Brain pericyte (primary cell): ENCODE measurements around the gene NKD2.
"Not testable (repeated sequence)": the region's sequence is repeated elsewhere in the genome, so short reads cannot be mapped to it uniquely, and the experiment has no call there.

Source experiments
- DNase-seq: peaks from one replicate; pipeline ENCODE4 v3.0.0-alpha.2; 2012; ENCODE audit warnings: low read depth, low spot score

The NKD2 gene

DNA sequence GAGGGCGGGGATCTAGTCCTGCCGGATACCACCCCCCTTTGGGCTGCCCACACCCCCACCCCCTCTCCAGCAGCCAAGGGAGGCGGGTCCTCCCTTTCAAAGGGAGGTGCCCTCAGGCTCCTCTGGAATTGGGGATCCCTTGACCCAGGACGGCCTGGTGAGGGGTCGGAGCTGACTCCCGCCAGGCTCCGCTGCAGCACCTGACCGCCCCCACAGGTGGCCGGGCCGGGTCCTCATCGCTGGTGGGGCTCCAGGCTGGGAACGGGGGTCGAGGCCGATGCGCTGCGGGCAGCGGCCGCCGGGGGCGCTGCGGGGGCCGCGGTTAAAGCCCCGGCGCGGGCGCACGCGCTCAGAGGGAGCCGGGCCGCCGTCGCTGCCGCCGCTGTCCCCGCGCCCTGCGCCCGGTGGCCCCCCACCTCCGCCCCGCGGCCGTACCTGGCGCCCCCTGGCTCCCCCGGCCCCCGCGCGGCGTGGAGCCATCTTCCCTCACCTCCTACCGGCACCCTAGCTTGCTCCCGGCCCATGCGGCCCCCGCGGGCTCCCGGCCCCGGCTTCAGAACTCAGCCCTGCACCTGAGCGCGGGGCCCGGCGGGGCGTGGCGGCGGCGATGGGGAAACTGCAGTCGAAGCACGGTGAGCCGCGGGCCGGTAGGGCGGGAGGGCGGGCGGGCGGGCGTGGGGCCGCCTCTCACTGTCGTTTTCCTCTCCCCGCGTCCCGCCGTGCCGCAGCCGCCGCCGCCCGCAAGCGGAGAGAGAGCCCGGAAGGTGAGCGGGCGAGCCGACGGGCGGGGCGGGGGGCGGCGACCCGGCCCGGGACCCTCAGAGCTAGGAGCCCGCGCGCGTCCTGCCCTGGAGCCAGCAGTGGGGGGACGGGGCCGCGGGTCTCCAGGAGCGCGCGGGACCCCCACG is at the start of gene NKD2:
Gene NKD2, plus strand, starts transcription at position 352 of the 908 bp plus-strand sequence. Its CDS starts 256 bp downstream, at position 608.
- no peak for DNase-seq

GRCh38 chr5:959581-960531 is 48.7 kb upstream of the NKD2 start:
- DNase-seq, result no peak

DNA sequence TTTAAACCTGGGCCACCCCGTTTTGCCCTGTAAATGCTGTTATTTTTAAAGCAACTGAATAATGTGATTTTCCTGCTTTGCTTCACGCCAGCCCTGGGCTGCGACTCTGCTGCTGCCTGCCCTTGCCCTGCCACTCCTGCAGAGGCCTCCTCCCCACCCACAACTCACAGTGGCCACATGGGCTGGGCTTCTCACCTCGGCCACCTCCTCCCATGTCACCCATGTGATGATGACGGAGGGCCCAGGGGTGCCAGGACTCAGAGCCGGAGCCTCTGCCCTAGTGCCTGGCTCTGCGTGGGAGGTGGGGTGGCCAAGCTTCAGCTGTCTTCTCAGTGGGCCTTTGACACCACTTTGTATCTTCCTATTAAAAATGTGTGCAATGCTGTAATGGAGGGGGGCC is 48.1 kb upstream of the NKD2 start:
- no peak for DNase-seq

DNA sequence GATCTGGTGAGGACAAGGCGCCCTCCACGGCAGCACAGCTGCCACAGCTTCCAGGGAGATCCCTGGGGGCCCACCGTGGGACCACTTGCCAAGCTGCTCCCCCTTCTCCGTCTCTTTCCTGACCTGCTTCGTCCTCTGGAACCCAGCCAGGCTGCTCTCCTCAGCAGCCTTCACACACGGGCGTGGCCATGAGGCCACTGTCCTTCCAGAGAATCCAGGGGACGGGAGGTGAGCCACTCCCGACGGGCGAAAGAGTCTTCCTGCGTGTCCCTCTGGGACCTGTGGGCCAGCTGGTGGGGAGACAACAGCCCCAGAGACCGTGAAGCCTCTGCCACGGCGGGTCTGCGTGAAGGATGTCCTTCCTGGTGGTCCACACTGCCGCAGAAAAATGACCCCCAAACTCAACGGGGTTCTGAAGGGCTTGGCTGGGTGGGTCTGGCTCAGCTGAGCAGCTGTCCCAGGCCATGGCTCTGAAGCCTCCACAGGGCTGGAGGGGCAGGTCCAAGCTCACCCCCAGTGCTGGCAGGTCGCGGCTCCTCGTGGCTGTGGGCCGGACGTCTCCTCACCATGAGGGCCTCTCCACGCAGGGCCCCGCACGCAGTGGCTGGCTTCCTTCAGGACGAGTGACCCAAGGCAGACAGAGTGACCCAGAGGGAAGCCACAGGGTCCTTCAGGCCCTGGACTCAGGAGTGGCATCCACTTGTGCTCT is 47.4 kb upstream of the NKD2 start:
- no peak for DNase-seq

DNA sequence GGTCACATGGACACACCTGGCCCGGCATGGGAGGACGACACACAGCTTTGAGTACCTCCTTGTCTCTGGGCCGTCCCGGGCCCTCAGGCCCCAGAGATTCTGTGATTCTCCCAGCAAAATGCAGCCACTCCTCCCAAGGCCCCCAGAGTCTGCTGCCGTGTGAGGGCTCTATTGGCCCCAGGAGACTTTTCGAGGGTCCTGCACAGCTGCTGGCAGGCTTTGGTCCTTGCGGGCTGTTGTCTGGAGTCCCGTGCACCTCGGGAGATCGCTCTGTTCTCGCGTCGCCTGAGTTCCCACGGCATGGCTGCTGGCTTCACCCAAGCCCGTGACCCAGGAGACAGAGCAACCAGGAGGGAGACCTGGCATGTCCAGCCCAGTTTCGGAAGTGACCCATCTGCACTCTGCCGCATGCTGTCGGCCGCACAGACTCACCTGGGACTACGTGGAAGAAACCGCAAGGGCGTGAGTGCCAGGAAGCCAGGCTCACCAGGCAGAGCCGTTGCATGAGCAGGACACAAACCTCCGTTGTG is 46.8 kb upstream of the NKD2 start:
- no peak for DNase-seq

DNA sequence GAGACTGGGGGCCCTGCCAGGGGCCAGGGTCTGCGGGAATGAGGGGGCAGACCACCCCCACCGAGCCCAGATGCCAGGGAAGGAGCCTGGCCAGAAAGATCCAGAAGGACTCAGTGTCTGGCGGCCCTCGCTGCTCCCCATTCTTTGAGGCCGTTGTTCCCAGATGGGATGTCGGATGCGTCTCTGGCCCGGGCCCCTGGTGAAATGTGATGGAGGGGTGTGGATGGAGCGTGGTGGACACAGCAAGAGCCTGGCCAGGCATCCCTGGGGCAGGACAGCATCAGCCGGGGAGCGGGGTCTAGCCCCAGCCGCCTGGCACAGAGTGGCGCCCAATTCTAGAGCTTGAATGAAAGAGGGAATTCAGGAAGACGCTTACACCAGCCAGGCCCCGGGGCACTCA is 46.2 kb upstream of the NKD2 start:
- DNase-seq, result no peak

DNA sequence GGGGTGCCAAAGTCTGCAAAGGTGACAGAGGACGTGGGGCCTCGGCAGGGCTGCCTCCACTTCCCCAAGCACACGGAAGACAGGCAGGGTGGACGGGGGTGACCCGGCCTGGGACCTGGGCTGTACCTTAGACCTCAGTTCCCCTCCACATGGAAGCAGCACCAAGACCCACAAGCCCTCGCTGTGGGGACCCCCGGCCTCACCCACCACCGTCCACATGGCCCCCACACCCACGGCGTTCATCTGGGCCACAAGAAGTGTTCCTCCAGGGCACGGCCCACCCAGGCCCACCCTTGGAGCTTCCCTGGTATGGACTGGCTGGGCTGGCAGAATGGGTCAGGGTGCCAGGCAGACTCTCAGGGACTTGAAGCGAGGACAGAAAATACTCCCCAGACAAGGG is 45.8 kb upstream of the NKD2 start:
- no peak for DNase-seq

DNA sequence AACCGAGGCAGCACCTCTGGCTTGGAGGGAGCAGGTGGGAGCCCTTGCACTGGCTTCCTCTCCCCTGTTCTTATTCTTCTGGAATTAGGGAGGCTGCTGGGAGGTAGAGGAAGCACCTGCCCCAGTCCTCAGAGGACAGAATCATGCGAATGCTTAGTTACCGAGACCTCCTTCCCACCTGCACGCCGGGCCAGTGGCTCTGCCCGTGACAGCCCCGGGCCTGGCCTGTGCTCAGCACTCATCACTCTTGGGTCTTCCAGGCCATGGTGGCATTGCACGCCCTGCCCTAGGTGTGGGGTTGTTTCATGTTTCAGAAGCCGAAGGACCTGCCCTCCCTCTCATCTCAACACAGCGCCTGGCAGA is 45.3 kb upstream of the NKD2 start:
- DNase-seq, result no peak

GRCh38 chr5:963673-964531 is 44.7 kb upstream of the NKD2 start:
- DNase-seq, result no peak

DNA sequence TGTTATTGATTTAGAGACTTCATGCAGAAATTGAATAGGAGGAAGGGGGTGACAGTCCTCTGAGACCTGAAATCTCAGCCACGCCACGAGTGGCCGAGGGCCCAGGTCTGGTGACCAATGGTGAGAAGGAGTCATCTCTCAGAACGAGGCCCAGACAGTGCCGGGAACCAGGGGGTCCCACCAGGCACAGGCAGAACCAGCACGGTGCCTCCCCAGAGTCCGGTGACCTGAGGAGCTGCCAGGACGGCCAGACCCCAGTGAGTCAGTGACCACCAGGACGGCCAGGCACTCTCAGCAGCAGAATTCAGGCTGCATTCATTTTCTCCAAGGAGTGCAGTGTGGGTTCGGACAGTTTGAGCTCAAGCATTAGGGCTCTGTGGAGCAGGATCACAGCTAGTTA is 43.8 kb upstream of the NKD2 start:
- no peak for DNase-seq

- DNase-seq, result no peak
Measured at GRCh38 chr5:965604-966344, 42.8 kb upstream of the NKD2 start.

DNA sequence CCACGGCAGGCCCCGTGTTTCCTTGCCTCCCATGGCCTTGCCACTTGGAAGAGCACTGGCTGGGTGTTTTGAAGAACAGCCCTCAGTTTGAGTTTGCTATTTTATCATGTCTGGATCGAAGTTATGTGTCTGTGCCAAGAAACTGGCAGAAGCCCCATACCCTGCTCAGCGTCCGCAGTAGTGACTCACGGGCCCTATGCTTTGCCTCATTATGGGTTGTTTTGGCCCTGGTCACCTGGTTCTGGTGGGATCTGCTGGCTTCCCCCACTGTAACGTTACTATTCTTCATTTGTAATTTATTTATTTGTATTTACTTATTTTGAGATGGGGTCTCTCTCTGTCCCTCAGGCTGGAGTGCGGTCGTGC is 42.3 kb upstream of the NKD2 start:
- no peak for DNase-seq

DNA sequence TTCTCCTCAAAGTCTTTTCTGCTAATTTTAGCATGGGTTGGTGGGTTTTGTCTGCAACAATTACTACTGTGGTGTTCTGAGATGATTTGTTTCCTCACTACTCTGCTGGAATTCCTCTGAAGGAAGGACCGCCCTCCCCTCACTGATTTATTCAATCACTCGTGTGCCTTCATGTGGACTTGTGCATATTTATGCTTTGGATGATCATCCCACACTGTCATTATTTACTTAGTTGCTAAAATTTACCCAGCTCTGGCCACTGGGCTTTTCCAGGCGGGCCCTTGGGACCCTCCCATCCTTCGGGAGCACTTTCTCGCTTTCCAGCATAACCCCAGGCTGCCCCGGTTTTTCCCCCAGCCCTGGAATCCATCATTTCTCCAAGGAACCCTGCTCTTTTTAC is 41.7 kb upstream of the NKD2 start:
- DNase-seq, result no peak

DNA sequence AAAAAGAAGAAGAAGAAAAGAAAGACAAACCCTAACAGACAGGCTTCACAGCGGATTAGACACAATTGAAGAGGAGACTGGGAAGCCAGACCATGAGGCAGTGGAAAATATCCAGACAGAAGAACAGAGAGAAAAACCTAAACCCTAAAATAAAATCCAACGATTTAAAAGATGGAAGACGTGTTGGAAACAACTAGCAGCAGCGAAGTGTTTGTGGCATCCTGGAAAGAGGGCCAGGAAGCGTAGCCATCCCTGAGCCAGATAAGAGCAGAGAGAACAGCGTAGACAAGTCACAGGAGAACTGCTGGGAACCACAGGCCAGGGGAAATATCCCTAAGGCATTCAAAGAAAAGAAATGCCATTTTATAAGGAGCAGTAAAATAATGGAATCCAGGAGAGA is 39.7 kb upstream of the NKD2 start:
- no peak for DNase-seq

- no peak for DNase-seq
Measured at GRCh38 chr5:969408-969839, 39.2 kb upstream of the NKD2 start.

DNA sequence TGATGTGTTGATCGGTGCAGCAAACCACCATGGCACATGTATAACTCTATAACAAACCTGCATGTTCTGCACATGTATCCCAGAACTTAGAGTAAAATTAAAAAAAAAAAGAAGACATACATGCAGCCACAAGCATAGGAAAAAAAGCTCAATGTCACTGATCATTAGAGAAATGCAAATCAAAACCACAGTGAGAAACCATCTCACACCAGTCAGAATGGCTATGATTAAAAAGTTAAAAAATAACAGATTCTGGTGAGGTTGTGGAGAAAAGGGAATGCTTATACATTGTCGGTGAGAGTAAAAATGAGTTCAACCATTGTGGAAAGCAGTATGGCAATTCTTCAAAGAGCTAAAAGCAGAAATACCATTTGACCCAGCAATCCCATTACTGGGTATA is 36.0 kb upstream of the NKD2 start:
- DNase-seq, result not testable (repeated sequence)

- DNase-seq, result no peak
Measured at GRCh38 chr5:976849-977751, 31.5 kb upstream of the NKD2 start.

- no peak for DNase-seq
Measured at GRCh38 chr5:978054-978453, 30.5 kb upstream of the NKD2 start.

GRCh38 chr5:978693-979092 is 29.9 kb upstream of the NKD2 start:
- DNase-seq, result no peak
